Ramos (cell line): ENCODE measurements around the gene EMC9.
"Not testable (repeated sequence)": the region's sequence is repeated elsewhere in the genome, so short reads cannot be mapped to it uniquely, and the experiment has no call there.

ENCODE experiments used
- in situ Hi-C: fragments of 300-500 bp; cut with MboI; formaldehyde crosslinking; loops from one replicate; pipeline ENCODE4 v1.14.3; 2022; ENCODE audit warnings: low sequenced_read_pairs; ENCODE audit not compliant: unreplicated experiment

The EMC9 gene

GRCh38 chr14:24115422-24116127 is 25.8 kb downstream of the EMC9 start:
- in situ Hi-C loops, result no loop called here

- in situ Hi-C loops, result no loop called here
Observed at GRCh38 chr14:24114532-24115421, 26.6 kb downstream of the EMC9 start, which contains the start of the genes DCAF11 and NRL. TSS of gene DCAF11 (plus strand) at chr14:24114777. CDS start at chr14:24115595, 818 bp downstream. TSS of gene NRL (minus strand) at chr14:24114949. CDS start at chr14:24082848, 32,101 bp downstream.

- in situ Hi-C loops, result no loop called here
Observed at GRCh38 chr14:24113801-24114531, 27.4 kb downstream of the EMC9 start.

DNA sequence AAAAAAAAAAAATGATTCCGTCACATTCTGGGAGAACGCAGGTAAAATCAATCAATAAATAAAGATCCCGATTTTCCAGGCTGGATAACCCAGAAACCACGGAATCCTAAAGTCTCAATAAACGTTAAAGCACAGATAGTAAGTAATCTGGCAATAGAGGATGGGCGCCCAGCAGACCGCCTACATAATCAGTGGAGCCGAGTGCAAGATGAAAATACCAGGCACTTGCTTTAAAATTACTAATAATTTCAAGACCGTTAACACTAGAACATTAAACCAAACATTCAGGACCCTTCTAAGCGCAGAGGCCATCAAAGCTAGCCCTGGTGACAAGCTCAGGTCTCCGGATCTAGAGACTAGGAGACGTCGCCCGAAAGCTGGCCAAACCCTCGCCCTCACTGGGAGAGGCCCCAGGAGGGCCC is 28.0 kb downstream of the EMC9 start:
- in situ Hi-C loops, result no loop called here

DNA sequence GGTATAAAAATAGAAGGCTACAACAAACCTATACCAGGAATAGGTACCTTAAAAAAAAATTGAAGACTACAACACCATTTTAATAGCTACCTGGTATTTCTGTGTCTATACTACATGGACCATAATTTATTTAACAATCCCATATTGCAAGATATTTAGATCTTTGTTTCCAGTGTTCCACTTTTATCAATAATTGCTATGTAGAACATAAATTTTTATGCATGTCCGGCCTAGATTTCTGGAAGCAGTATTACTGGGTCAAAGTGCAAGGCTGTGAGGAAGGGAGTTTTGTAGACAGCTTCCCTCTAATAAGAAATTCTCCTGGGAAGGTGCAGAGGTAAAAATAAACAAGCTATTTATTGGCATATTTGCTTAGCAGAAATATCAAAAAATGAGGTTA is 30.9 kb downstream of the EMC9 start:
- in situ Hi-C loops, result no loop called here

GRCh38 chr14:24110060-24110459 is 31.3 kb downstream of the EMC9 start:
- in situ Hi-C loops, result no loop called here

GRCh38 chr14:24108336-24108874 is 33.0 kb downstream of the EMC9 start:
- in situ Hi-C loops, result no loop called here

DNA sequence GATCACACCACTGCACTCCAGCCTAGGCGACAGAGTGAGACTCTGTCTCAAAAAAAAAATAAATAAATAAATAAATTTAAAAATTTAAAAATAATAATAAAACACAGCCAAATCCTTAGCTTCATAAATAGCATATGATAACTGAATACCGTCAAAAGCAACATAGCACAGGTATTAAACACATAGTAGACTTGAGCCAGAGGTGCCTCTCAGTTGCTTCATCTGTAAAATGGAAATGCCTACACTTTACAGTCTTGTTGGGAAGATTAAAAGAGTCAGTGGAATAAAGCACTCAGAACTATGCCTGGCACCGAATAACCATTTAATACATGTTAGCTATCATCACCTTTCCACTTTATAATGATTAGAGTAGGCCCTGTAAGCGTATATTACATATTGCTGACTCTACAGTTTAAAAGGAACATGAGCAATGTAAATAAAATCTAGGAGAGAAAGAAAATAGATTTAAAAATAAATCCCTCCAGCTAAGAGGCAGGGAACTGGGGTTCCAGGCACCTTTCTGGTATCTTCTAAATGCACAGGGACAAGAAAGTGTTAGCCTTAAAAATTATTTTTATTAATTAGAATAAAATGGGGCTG is 34.6 kb downstream of the EMC9 start:
- in situ Hi-C loops, result no loop called here

DNA sequence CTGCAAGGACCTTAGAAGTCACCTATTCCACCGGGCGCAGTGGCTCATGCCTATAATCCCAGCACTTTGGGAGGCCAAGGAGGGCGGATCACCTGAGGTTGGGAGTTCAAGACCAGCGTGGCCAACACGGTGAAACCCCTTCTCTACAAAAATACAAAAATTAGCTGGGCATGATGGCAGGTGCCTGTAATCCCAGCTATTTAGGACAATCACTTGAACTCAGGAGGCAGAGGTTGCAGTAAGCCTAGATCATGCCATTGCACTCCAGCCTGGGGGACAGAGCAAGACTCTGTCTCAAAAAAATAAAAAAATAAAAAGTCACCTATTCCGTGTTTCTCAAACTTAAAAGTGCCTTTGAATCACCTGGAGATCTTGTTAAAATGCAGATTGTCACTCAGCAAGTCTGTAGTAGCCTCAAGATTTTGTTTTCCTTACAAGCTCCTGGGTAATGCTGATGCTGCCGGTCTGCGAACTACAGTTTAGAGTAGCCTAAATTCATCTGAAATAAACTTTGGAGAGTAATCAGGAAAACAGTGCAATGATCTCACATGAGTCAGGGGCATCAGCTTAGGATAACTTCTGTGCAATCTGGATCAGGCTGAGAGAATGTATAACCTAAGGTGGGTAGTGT is 35.7 kb downstream of the EMC9 start:
- in situ Hi-C loops, result not testable (repeated sequence)

GRCh38 chr14:24103451-24103850 is 37.9 kb downstream of the EMC9 start:
- in situ Hi-C loops, result no loop called here

DNA sequence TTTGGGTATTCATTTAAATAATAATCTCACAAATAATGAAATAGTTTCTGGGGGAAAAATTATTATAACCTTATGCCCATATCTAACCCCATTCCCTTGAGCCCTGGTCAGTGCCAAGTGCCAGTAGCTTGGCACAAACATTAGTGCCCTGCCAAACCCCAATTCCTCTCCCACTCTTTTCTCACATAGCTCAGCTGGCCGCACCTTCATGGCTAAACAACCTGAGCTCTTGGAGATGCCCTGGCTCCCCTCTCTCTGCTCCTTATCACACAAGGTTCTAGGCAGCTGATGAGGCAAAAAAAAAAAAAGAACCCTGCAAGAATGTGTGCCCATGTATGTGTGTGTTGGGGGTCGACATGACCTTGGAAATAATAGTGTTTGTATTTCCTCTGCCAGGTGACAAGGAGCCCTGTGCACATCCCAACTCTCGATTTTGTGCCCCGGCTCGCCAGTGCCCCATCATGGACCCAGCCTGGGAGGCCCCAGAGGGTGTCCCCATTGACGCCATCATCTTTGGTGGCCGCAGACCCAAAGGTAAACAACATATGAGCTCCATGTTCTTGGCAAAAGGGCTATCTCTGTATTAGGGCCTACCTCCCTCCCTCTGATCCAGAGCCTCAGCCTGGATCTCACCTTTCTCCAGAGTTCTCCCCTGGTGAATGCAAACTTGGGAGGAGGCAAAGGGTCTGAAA is 38.9 kb downstream of the EMC9 start:
- in situ Hi-C loops, result no loop called here

DNA sequence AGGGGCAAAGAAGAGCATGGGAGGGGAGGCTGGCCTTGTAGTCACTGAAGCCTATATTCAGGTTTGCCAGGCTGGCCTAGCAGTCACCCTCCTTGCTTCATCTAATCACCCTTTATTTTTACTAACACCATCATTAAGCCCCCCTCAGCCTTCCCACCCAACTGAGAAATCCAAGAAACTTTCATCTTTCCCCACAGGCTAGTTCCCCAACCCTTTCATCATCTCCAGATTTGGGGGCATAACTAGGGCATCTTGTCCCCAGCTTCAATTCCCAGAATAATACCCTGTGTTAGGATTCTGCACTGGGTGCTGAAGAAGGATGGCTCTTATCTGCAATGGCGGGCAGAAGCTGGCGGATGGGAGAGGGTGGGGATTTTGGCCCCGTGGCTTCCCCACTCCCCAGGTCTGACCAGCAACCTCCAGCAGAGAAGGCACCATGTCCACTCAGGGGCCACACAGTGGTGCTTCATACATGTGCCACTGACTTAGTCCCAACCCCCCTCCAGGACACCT is 40.4 kb downstream of the EMC9 start:
- in situ Hi-C loops, result no loop called here

- in situ Hi-C loops, result no loop called here
Observed at GRCh38 chr14:24100197-24100981, 41.0 kb downstream of the EMC9 start.

DNA sequence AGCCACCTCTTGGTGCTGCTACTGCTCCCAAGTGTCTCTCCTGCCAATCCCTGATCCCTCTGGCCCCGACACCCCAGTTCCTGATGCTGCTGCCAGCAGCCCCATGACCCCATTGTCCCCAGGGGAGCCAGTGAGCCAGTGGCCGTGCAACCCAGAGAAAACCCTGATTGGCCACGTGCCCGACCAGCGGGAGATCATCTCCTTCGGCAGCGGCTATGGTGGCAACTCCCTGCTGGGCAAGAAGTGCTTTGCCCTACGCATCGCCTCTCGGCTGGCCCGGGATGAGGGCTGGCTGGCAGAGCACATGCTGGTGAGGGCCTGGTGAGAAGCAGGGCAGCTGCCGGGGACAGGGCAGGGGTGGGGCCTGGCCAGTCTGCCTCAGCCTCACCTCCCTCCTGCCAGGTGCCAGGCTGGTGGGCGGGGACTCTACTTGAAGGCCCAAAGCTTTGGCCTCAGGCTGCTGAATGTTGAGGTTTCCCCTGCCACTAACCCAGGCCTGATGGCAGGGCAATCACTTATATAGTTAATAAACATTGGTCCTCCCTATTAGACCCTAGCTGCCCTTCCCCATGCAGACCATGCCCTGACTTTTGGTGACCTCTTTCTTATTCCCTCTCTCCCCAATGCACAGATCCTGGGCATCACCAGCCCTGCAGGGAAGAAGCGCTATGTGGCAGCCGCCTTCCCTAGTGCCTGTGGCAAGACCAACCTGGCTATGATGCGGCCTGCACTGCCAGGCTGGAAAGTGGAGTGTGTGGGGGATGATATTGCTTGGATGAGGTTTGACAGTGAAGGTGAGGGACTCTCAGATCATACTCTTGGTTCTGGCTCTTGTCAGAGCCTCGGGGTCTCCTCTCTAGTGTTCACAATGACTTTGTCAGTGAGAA is 42.2 kb downstream of the EMC9 start:
- in situ Hi-C loops, result loop anchor here (25.0 kb wide), 1 partner anchor 112 kb away; the partner anchor contains the start of gene DHRS4L2

GRCh38 chr14:24098229-24098926 is 43.0 kb downstream of the EMC9 start:
- in situ Hi-C loops, result loop anchor here (25.0 kb wide), 1 partner anchor 111 kb away; the partner anchor contains the start of gene DHRS4L2

DNA sequence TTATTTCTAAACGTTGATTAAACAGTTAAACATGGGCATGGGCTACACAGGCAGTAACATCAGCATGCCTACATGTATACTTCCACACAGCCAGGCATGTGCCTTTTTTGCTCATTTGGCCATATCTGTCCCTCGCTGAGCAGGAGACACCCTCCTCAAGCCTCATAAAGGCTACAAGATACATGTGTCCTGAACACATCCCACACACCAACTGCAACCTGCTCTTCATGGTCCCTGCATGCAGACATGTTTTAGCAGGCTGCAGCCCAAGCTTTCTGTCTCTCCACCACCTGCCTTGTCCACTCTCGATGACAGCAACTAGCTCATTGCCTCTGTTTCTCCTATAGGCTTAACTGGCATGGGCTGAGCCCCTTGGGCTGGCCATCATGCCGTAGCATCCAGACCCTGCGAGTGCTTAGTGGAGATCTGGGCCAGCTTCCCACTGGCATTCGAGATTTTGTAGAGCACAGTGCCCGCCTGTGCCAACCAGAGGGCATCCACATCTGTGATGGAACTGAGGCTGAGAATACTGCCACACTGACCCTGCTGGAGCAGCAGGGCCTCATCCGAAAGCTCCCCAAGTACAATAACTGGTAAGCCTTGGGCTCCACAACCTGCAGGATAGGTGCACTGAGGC is 44.7 kb downstream of the EMC9 start:
- in situ Hi-C loops, result loop anchor here (25.0 kb wide), 1 partner anchor 109 kb away; the partner anchor contains the start of gene DHRS4L2
